ACC112 (cell line): Measurements from ENCODE around the gene RGCC.
"Not testable (repeated sequence)": the region's sequence is repeated elsewhere in the genome, so short reads cannot be mapped to it uniquely, and the experiment has no call there.

Experiments
- H2AFZ ChIP-seq: fragments of 200-600 bp; sonication (generic); one replicate; pipeline ENCODE4 v1.6.0; 2017; ENCODE audit warnings: antibody characterized with exemption, low read length; ENCODE audit not compliant: unreplicated experiment
- H3K27ac ChIP-seq: fragments of 200-600 bp; sonication (generic); 2 replicates; pipeline ENCODE4 v1.5.1; 2014; ENCODE audit warnings: low read depth, mild to moderate bottlenecking, antibody characterized with exemption, low read length, moderate library complexity
- H3K27me3 ChIP-seq: fragments of 200-600 bp; sonication (generic); 2 replicates; pipeline ENCODE4 v1.6.1; 2014; ENCODE audit warnings: mild to moderate bottlenecking, antibody characterized with exemption, low read length, moderate library complexity, mixed read lengths; ENCODE audit not compliant: insufficient read depth
- H3K36me3 ChIP-seq: fragments of 200-600 bp; sonication (generic); 2 replicates; pipeline ENCODE4 v1.6.1; 2016; ENCODE audit warnings: mild to moderate bottlenecking, antibody characterized with exemption, low read length, moderate library complexity, mixed read lengths; ENCODE audit not compliant: insufficient read depth
- H3K4me1 ChIP-seq: fragments of 200-600 bp; sonication (generic); one replicate; pipeline ENCODE4 v1.6.1; 2016; ENCODE audit warnings: low read length, mixed read lengths; ENCODE audit not compliant: insufficient read depth, unreplicated experiment, control insufficient read depth
- H3K4me3 ChIP-seq: fragments of 200-600 bp; sonication (generic); 2 replicates; pipeline ENCODE4 v1.5.1; 2014; ENCODE audit warnings: mild to moderate bottlenecking, low read depth, low read length
- H3K79me2 ChIP-seq: fragments of 200-600 bp; sonication (generic); one replicate; pipeline ENCODE4 v1.6.0; 2016; ENCODE audit warnings: low read length; ENCODE audit not compliant: control insufficient read depth, unreplicated experiment, insufficient read depth

Gene RGCC

DNA sequence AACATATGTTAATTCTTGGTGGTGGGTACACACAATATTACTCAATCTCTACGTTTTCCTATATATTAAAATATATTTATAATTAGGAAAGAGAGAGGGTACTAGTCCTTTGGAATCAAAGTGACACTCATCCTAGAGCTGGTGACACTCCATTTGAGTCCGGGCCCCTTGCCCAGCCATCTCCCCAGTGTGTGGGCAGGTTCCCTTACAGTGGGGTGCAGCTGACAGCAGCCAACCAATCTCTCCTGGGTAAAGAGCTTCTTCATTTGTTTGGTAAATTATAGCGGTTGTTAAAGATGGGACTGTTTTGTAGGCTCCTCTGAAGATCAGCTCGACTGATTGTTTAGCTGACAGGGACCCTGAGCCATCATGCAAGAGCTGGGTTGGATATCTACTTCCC lies 37.2 kb upstream of the RGCC start:
- Histone ChIP-seq H3K4me1 (no peaks in the 10 kb centered on the region), H3K79me2 (no peaks in the 10 kb centered on the region), H3K36me3 (no peaks in the 10 kb centered on the region), H3K4me3 (no peak overlapping the region), H2AFZ (no peak overlapping the region), H3K27ac (no peak overlapping the region), H3K27me3 (no peaks in the 10 kb centered on the region)

DNA sequence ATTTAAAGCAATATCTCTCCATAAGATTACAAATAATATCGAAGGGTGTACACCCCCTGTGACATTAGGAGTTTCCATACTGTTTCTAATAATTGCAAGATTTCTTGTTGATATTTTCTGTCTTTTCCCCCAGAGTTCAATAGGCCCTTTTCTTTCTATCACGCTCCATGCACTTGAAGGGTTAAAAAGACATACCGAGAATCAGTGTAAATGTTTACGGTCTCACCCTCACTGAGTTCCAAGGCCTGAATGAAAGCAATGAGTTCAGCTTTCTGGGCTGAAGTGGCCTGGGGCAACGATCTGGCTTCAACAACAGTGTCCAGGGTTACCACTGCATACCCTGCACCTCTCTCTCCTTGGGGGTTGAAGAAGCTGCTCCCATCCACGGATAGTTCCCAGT lies 36.0 kb upstream of the RGCC start:
- H2AFZ ChIP-seq, H3K36me3 ChIP-seq, H3K4me1 ChIP-seq, H3K27me3 ChIP-seq, H3K79me2 ChIP-seq, H3K27ac ChIP-seq, H3K4me3 ChIP-seq: not testable (repeated sequence)

DNA sequence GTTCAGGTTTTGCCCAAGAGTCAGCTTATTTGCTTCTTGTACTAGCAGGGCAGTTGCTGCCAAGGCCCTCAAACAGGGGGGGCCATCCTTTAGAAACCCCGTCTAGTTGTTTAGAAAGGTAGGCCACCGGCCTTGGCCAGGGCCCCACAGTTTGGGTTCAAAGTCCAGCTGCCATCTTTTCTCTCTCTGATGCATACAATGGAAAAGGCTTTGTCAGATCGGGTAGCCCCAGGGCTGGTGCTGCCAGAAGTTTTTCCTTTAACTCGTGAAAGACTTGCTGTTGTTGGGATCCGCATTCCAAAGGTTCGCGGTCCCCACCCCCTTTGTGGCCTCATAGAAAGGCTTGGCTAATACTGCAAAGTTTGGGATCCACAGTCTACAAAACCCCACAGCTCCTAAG lies 35.4 kb upstream of the RGCC start:
- not testable (repeated sequence) for H3K36me3 ChIP-seq, H3K4me3 ChIP-seq, H2AFZ ChIP-seq, H3K27me3 ChIP-seq, H3K27ac ChIP-seq, H3K4me1 ChIP-seq, H3K79me2 ChIP-seq

DNA sequence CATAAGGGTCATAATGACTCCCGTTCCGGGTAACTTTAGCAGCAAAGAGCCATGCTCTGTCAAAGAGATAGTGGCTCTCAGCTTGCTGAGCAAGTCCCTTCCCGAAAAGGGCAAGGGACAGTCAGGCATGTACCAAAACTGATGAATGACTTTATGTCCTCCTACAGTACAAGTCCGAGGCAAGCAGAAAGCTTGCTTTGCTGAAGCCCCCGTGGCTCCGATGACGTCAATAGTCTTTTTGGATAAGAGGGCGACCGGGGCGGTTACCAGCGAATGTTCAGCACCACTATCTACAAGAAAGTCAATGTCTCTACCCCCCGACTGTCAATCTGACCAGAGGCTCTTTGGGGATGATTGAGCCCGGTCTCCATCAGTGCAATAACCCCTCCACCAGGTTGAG lies 34.1 kb upstream of the RGCC start:
- H3K36me3 ChIP-seq, H3K79me2 ChIP-seq, H3K27me3 ChIP-seq, H3K27ac ChIP-seq, H3K4me3 ChIP-seq, H2AFZ ChIP-seq, H3K4me1 ChIP-seq: not testable (repeated sequence)

DNA sequence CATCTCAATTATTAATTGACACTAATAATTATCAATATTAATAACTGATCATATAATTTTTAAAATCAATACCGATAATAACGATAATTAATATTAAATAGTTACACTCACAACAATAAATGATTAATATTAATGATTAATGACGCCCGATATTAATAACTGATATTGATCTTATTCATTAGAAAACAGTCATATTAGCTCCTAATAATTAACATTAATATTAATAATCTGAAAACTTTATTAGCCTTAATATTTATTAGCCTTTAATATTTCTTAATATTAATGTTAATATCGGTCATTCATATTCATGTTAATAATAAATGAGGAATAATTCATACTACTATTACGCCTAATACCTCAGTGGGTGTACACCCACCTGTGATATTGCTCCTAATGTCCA lies 32.7 kb upstream of the RGCC start:
- not testable (repeated sequence) for H3K27ac ChIP-seq, H3K4me1 ChIP-seq, H2AFZ ChIP-seq, H3K4me3 ChIP-seq, H3K27me3 ChIP-seq, H3K36me3 ChIP-seq, H3K79me2 ChIP-seq

DNA sequence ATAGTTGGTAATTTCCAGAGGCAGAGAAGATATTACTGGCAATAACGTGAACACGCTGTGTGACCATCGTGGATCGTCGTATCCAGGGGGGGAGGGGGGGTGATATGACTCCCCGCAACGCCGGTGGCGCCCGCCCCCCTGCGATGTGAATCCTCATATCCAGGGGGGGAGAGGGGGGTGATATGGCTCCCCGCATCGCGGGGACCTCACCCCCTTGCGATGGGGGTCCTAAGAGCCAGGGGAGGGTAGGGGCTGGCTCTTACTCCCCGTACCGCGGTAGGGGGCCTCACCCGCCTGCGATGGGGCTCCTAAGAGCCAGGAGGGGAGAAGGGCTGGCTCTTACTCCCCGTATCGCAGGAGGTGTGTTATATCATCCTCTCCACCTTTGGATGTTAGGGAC lies 31.3 kb upstream of the RGCC start:
- Histone ChIP-seq H3K36me3 (no peaks in the 10 kb centered on the region), H3K4me3 (no peak overlapping the region), H3K27me3 (no peaks in the 10 kb centered on the region)

DNA sequence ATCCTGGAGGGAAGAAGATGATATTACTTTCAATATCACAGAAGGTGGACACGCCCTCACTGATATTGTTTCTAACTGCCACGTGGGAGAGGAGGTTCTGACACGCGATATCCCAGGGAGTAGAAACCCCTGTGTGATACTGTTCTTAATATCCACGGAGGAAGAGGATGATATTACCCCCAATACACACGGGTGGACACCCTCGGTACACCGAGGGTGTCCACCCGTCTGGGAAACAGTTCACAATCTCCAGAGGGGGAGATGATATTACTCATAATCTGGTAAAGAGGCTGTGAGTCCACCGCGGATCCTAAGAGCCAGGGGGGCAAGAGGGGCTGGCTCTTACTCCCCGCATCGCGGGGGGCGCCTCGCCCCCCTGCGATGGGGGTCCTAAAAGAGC lies 29.7 kb upstream of the RGCC start:
- no peaks in the 10 kb centered on the region for H3K4me1 ChIP-seq
- peak overlapping the region; percentile 51 for H3K4me3 ChIP-seq
- no peaks in the 10 kb centered on the region for H3K27me3 ChIP-seq
- H2AFZ ChIP-seq: peak overlapping the region; percentile 80
- no peaks in the 10 kb centered on the region for H3K79me2 ChIP-seq
- H3K27ac ChIP-seq: no peak overlapping the region
- no peaks in the 10 kb centered on the region for H3K36me3 ChIP-seq

More for the DNA sequence above, 31.3 kb upstream of the RGCC start:
- H2AFZ ChIP-seq: no peak overlapping the region
- H3K27ac ChIP-seq: no peak overlapping the region
- no peaks in the 10 kb centered on the region for H3K4me1 ChIP-seq
- H3K79me2 ChIP-seq: no peaks in the 10 kb centered on the region

DNA sequence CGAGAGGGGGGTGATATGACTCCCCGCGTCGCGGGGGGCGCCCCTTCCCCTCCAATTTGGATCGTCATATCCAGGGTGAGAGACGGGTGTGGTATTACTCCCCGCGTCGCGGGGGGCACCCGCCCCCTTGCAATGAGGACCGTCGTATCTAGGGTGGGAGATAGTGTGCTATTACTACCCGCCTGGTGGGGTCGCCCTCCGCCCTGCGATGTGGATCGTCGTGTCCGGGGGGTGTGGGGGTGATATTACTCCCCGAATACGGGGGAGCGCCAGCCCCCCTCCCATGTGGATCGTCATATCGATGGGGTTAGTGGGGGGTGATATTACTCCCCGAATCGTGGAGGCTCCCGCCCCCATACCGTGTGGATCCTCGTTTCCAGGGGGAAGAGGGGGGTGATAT lies 29.2 kb upstream of the RGCC start:
- peak overlapping the region; percentile 80 for H2AFZ ChIP-seq
- no peaks in the 10 kb centered on the region for H3K4me1 ChIP-seq
- H3K79me2 ChIP-seq: no peaks in the 10 kb centered on the region
- H3K4me3 ChIP-seq: peak overlapping the region; percentile 51
- no peaks in the 10 kb centered on the region for H3K36me3 ChIP-seq
- H3K27ac ChIP-seq: no peak overlapping the region
- no peaks in the 10 kb centered on the region for H3K27me3 ChIP-seq

DNA sequence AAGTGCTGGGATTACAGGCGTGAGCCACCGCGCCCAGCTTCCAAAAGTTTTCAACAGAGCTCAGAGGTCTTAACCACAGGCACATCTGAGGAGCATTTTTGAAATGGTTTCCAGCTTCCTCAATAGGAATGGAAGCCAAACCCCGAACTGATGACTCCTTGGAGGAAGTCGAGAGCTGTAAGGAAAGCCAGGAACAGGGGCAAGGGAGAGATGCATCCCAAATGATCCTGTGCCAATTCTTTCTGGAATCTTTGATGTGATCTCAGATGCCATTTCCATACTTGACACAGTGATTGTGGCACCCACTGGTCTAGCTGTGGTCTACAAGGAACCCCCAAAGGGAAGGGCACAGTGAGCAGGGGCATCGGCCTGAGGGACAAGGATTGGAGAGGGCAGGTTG lies 23.3 kb upstream of the RGCC start:
- H3K4me3 ChIP-seq: not testable (repeated sequence)

DNA sequence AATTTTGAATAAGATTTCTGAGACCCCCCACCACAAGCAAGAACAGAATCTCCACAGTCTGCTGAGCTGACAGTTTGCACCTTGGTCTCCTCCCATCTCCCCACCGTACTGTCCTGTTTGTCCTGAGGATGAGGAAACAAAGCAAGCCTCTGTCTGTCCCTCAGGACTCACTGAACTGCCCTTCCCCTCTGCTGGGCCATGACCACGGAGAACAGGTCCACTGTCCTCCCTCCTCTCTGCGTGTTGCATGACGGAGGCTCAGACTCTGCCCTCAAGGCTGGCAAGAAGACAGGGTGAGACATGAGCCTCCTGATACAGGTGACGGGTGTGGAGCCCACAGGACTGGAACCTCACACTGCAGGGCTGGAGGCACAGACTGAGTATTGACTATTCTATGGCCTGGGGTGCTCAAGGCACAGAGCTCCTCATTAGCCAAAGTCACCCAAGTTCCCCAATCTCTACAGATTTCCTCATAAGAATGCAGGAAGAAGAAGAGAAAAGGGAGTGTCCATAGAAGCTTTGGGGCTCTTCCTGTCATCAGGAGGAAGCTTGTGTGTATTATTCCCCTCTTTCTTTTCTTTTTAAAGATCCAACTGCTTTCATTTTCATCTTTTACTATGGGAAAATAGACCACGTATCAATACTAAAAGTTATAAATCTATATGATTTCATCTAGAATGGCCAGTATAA lies 22.4 kb upstream of the RGCC start:
- Histone ChIP-seq H3K4me1 (no peaks in the 10 kb centered on the region), H3K4me3 (no peak overlapping the region), H3K27me3 (0 out of 2 replicates have a peak, but pooled peaks cover 3% of the 10 kb centered on the region), H3K27ac (no peak overlapping the region), H3K79me2 (no peaks in the 10 kb centered on the region), H2AFZ (no peak overlapping the region), H3K36me3 (no peaks in the 10 kb centered on the region)

More for the DNA sequence above, 23.3 kb upstream of the RGCC start:
- H3K4me1 ChIP-seq, H3K79me2 ChIP-seq, H3K27ac ChIP-seq, H3K36me3 ChIP-seq, H3K27me3 ChIP-seq, H2AFZ ChIP-seq: not testable (repeated sequence)

DNA sequence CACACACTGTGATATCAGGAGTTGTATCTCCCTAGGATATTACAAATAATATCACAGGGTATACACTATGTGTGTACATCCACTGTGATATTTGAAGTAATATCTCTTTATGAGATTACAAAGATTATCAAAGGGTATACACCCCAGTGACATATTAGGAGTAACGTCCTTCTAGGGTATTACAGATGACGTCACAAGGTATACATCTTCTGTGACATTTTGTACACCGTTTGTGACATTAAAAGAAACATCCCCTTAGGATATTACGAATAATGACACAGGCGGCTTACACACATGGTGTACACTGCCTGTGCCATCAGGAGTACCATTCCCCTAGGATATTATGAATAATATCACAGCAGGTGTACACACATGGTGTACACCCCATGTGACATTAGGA lies 13.4 kb upstream of the RGCC start:
- H3K4me3 ChIP-seq: no peak overlapping the region
- H2AFZ ChIP-seq: no peak overlapping the region
- no peaks in the 10 kb centered on the region for H3K27me3 ChIP-seq
- no peaks in the 10 kb centered on the region for H3K4me1 ChIP-seq
- no peaks in the 10 kb centered on the region for H3K79me2 ChIP-seq
- no peak overlapping the region for H3K27ac ChIP-seq
- no peaks in the 10 kb centered on the region for H3K36me3 ChIP-seq
